ENCODE data around the gene CFAP157.
A peak's percentile ranks its signal among the peaks of the same experiment; 100 is the strongest.

The CFAP157 gene

GRCh38 chr9:127716412-127716811 lies 9.6 kb downstream of the CFAP157 start:
- DNase-seq: no peak

GRCh38 chr9:127717766-127718165 lies 11.0 kb downstream of the CFAP157 start:
- DNase-seq: no peak

- peak in 2 of 5 experiments; percentile 55 to 62 for DNase-seq
Measured at GRCh38 chr9:127720031-127720864, 13.5 kb downstream of the CFAP157 start.

- no peak for DNase-seq
Measured at GRCh38 chr9:127720865-127721227, 14.1 kb downstream of the CFAP157 start.

GRCh38 chr9:127721391-127721821 lies 14.6 kb downstream of the CFAP157 start:
- DNase-seq: no peak

GRCh38 chr9:127722055-127722745 lies 15.4 kb downstream of the CFAP157 start:
- no peak for DNase-seq

- no peak for DNase-seq
Measured at GRCh38 chr9:127723013-127723412, 16.2 kb downstream of the CFAP157 start.

GRCh38 chr9:127723444-127723843 lies 16.7 kb downstream of the CFAP157 start:
- DNase-seq: no peak

- no peak for DNase-seq
Measured at GRCh38 chr9:127724012-127724411, 17.2 kb downstream of the CFAP157 start.

- DNase-seq: no peak
Measured at GRCh38 chr9:127726871-127727270, 20.1 kb downstream of the CFAP157 start.

- DNase-seq: no peak
Measured at GRCh38 chr9:127728808-127729207, 22.0 kb downstream of the CFAP157 start.

GRCh38 chr9:127729522-127730256 lies 22.9 kb downstream of the CFAP157 start:
- DNase-seq: no peak

- DNase-seq: no peak
Measured at GRCh38 chr9:127730262-127730661, 23.5 kb downstream of the CFAP157 start.

GRCh38 chr9:127730799-127731410 lies 24.1 kb downstream of the CFAP157 start:
- DNase-seq: no peak

- no peak for DNase-seq
Measured at GRCh38 chr9:127731938-127732337, 25.1 kb downstream of the CFAP157 start.

GRCh38 chr9:127732444-127732843 lies 25.7 kb downstream of the CFAP157 start:
- no peak for DNase-seq

- DNase-seq: no peak
Measured at GRCh38 chr9:127733614-127734013, 26.8 kb downstream of the CFAP157 start.

- DNase-seq: no peak
Measured at GRCh38 chr9:127734247-127734746, 27.5 kb downstream of the CFAP157 start.

- DNase-seq: peak; percentile 97 to 99 (median 98)
Measured at GRCh38 chr9:127734747-127735529, 28.1 kb downstream of the CFAP157 start, which contains the start of gene TOR2A. TOR2A (minus strand) TSS chr9:127735294; CDS start chr9:127735270, 24 bp downstream.

- no peak for DNase-seq
Measured at GRCh38 chr9:127735530-127736185, 28.9 kb downstream of the CFAP157 start.

- no peak for DNase-seq
Measured at GRCh38 chr9:127738666-127739065, 31.9 kb downstream of the CFAP157 start.

Data from T-helper 2 cell (primary cell).